H1 (cell line): ENCODE results near the gene DOCK9. TPM values are rescaled to one million over a fixed set of nuclear protein-coding genes. Genes with fewer than 3 reads are reported as not detected.

Experiments used
- CTCF ChIA-PET: fragments of 300-600 bp; sonication (Branson Sonifier 250); formaldehyde crosslinking; loops from one replicate; lab custom pipeline; 2021; ENCODE audit not compliant: partially characterized antibody; lab: Charles Lee
- POLR2A ChIA-PET: fragments of 300-600 bp; sonication (Branson Sonifier 250); formaldehyde crosslinking; loops from one replicate; lab custom pipeline; 2021; ENCODE audit warnings: inconsistent platforms; ENCODE audit not compliant: partially characterized antibody; lab: Charles Lee
- DNase-seq, 2 experiments: peaks; one replicate each; pipeline versions ENCODE4 v3.0.0 to v3.0.0-alpha.2; 2010 to 2022; ENCODE audit warnings: low spot score in 2 of 2, low read depth in 1 of 2, mixed read lengths in 1 of 2
- FAIRE-seq: peaks from 2 replicates; lab custom pipeline; 2011; peaks lifted over from hg19 to GRCh38; lab: Jason Lieb, UNC
- H2AFZ ChIP-seq: 2 replicates; pipeline ENCODE4 v1.8.1; 2012; ENCODE audit warnings: low read length, inconsistent platforms
- H2AK5ac ChIP-seq: 2 replicates; pipeline ENCODE4 v1.6.1; 2013; ENCODE audit warnings: low read depth, low read length
- H2BK120ac ChIP-seq: replicated peaks from 2 replicates; pipeline ENCODE3; 2013; ENCODE audit warnings: low read depth, low read length, inconsistent platforms
- H2BK12ac ChIP-seq: 2 replicates; pipeline ENCODE4 v1.6.1; 2013; ENCODE audit warnings: low read depth, low read length
- H2BK15ac ChIP-seq: 2 replicates; pipeline ENCODE4 v1.6.1; 2013; ENCODE audit warnings: low read length
- H2BK20ac ChIP-seq: 2 replicates; pipeline ENCODE4 v1.6.1; 2013; ENCODE audit warnings: low read length
- H2BK5ac ChIP-seq: 2 replicates; pipeline ENCODE4 v1.6.1; 2013; ENCODE audit warnings: low read depth, low read length
- H3K14ac ChIP-seq: 2 replicates; pipeline ENCODE4 v1.6.1; 2013; ENCODE audit warnings: inconsistent platforms; ENCODE audit not compliant: insufficient read length
- H3K18ac ChIP-seq: 2 replicates; pipeline ENCODE4 v1.6.1; 2013; ENCODE audit warnings: low read length; ENCODE audit errors: extremely low read depth
- H3K23ac ChIP-seq: 2 replicates; pipeline ENCODE4 v1.6.1; 2013; ENCODE audit warnings: inconsistent platforms; ENCODE audit not compliant: insufficient read length
- H3K23me2 ChIP-seq: 2 replicates; pipeline ENCODE4 v1.6.1; 2013; ENCODE audit warnings: low read depth, low read length
- H3K27ac ChIP-seq: 2 replicates; pipeline ENCODE4 v1.6.1; 2011; ENCODE audit warnings: low read depth, low read length, inconsistent platforms
- H3K27me3 ChIP-seq, 4 experiments: replicated peaks in 1 of 4; 1 replicate in 1 of 4; 2 replicates in 3 of 4; pipeline versions ENCODE4 v1.6.1 to v1.8.1; 2011 to 2013; ENCODE audit warnings: low read length in 3 of 4, mild to moderate bottlenecking in 3 of 4, inconsistent platforms in 2 of 4, mixed read lengths in 2 of 4, moderate library complexity in 1 of 4; ENCODE audit not compliant: control insufficient read depth in 3 of 4, insufficient read depth in 3 of 4; ENCODE audit errors: extremely low read depth in 1 of 4
- H3K36me3 ChIP-seq, 4 experiments: 2 replicates each; pipeline versions ENCODE4 v1.6.1 to v1.8.1; 2011 to 2013; ENCODE audit warnings: mild to moderate bottlenecking in 4 of 4, low read length in 3 of 4, moderate library complexity in 2 of 4, control low read depth in 1 of 4, inconsistent platforms in 1 of 4; ENCODE audit not compliant: insufficient read depth in 4 of 4, control insufficient read depth in 2 of 4
- H3K4ac ChIP-seq: replicated peaks from 2 replicates; pipeline ENCODE3; 2013; ENCODE audit warnings: low read length, low read depth, mixed read lengths, inconsistent platforms; ENCODE audit not compliant: insufficient read length
- H3K4me1 ChIP-seq, 4 experiments: replicated peaks in 1 of 4; 1 replicate in 1 of 4; 2 replicates in 3 of 4; pipeline versions ENCODE4 v1.6.1 to v1.8.1; 2011 to 2013; ENCODE audit warnings: low read length in 3 of 4, inconsistent platforms in 2 of 4, mixed read lengths in 1 of 4; ENCODE audit not compliant: insufficient read depth in 4 of 4, control insufficient read depth in 3 of 4
- H3K4me2 ChIP-seq, 2 experiments: 2 replicates each; pipeline versions ENCODE4 v1.6.1 to v1.8.1; 2011 to 2013; ENCODE audit warnings: low read depth in 2 of 2, low read length in 2 of 2, control low read depth in 1 of 2, inconsistent platforms in 1 of 2, mild to moderate bottlenecking in 1 of 2; ENCODE audit not compliant: insufficient read depth in 1 of 2
- H3K4me3 ChIP-seq, 4 experiments: fragments of 200-600, 300-600 bp in 1 of 4; sonication (generic), shearing (Covaris generic), sonication (Bioruptor Twin) in 1 of 4; 2 replicates each; pipeline versions ENCODE4 v1.5.1 to v1.8.1; 2011 to 2016; ENCODE audit warnings: low read length in 4 of 4, low read depth in 3 of 4, control low read depth in 2 of 4, inconsistent platforms in 2 of 4, mild to moderate bottlenecking in 2 of 4, mixed read lengths in 1 of 4, moderate library complexity in 1 of 4; ENCODE audit not compliant: insufficient read depth in 2 of 4; ENCODE audit errors: extremely low read depth in 1 of 4
- H3K56ac ChIP-seq: replicated peaks from 2 replicates; pipeline ENCODE3; 2013; ENCODE audit warnings: low read depth, mild to moderate bottlenecking, mixed read lengths, low read length, inconsistent platforms; ENCODE audit not compliant: insufficient read length
- H3K79me1 ChIP-seq: 2 replicates; pipeline ENCODE4 v1.6.1; 2013; ENCODE audit warnings: low read depth, low read length, control low read depth
- H3K79me2 ChIP-seq, 2 experiments: 2 replicates each; pipeline versions ENCODE4 v1.6.1 to v1.8.1; 2012 to 2013; ENCODE audit warnings: low read length in 2 of 2, mild to moderate bottlenecking in 2 of 2, inconsistent platforms in 1 of 2; ENCODE audit not compliant: insufficient read depth in 2 of 2, control insufficient read depth in 1 of 2
- H3K9ac ChIP-seq, 4 experiments: replicated peaks in 1 of 4; 1 replicate in 1 of 4; 2 replicates in 3 of 4; pipeline versions ENCODE4 v1.6.1 to v1.8.1; 2011 to 2013; ENCODE audit warnings: low read depth in 3 of 4, low read length in 3 of 4, control low read depth in 2 of 4, mild to moderate bottlenecking in 2 of 4, moderate library complexity in 2 of 4, inconsistent platforms in 1 of 4; ENCODE audit errors: extremely low read depth in 1 of 4
- H3K9me3 ChIP-seq, 2 experiments: 2 replicates each; pipeline versions ENCODE4 v1.6.1 to v1.8.1; 2012 to 2013; ENCODE audit warnings: mild to moderate bottlenecking in 2 of 2, moderate library complexity in 2 of 2, control low read depth in 1 of 2, inconsistent platforms in 1 of 2, low read depth in 1 of 2, low read length in 1 of 2, mixed read lengths in 1 of 2; ENCODE audit not compliant: insufficient read depth in 2 of 2
- H4K20me1 ChIP-seq, 2 experiments: replicated peaks in 1 of 2; 2 replicates each; pipeline versions ENCODE3 to v1.8.1; 2011 to 2013; ENCODE audit warnings: inconsistent platforms in 2 of 2, low read length in 2 of 2, mild to moderate bottlenecking in 1 of 2; ENCODE audit not compliant: insufficient read depth in 2 of 2, control insufficient read depth in 1 of 2
- H4K5ac ChIP-seq: 2 replicates; pipeline ENCODE4 v1.6.1; 2013; ENCODE audit warnings: low read length, low read depth, mixed read lengths, inconsistent platforms; ENCODE audit not compliant: insufficient read length
- H4K8ac ChIP-seq: 2 replicates; pipeline ENCODE4 v1.8.0; 2013; ENCODE audit warnings: mild to moderate bottlenecking, moderate library complexity, low read length, inconsistent platforms; ENCODE audit not compliant: insufficient read depth; ENCODE audit errors: extremely low read depth
- H4K91ac ChIP-seq: replicated peaks from 2 replicates; pipeline ENCODE3; 2013; ENCODE audit warnings: low read length, mixed read lengths, inconsistent platforms; ENCODE audit not compliant: insufficient read length
- PHF8 ChIP-seq: fragments of 200-600 bp; sonication (generic); conservative IDR thresholded peaks from 2 replicates; pipeline ENCODE4 v1.7.1; 2012; ENCODE audit warnings: low read depth, mild to moderate bottlenecking, inconsistent platforms, low read length, moderate library complexity
- WGBS, 2 experiments: shearing (Covaris generic) in 1 of 2; methylation state at CpG; one replicate each; pipeline versions ENCODE4 v1.1.6 to v1.1.7; 2013 to 2015; ENCODE audit warnings: low lambda C conversion rate in 2 of 2, mixed read lengths in 2 of 2, inconsistent platforms in 1 of 2, low coverage in 1 of 2, missing lambda C conversion rate in 1 of 2; ENCODE audit not compliant: insufficient replicate concordance in 2 of 2, insufficient coverage in 1 of 2, insufficient read length in 1 of 2; ENCODE audit errors: extremely low coverage in 1 of 2, missing lambda C conversion rate in 1 of 2; 5-methylcytosine and 5-hydroxymethylcytosine counted together
- polyA plus RNA-seq, 7 experiments: library from polyadenylated mRNA; depleted of rRNA in 3 of 7; stranded (reverse) in 5 of 7; unstranded in 2 of 7; fragments of >200 nt in 5 of 7; fragments of 200-250 nt in 2 of 7; gene quantifications; 1 replicate in 5 of 7; 2 replicates in 1 of 7; 4 replicates in 1 of 7; pipeline versions ENCODE4 v1.2.1 to v1.2.3, GENCODE V29; 2011 to 2013; ENCODE audit warnings: missing spikeins in 2 of 7, mixed read lengths in 2 of 7
- total RNA-seq: library from RNA; stranded (reverse); fragmentation: NEBNext Ultra II Directional; extraction: Animal tissue kit (Norgen Biotek cat#: 25700); gene quantifications from 2 replicates; pipeline ENCODE4 v1.2.1, GENCODE V29; 2021

DOCK9 gene
- total and polyA plus RNA-seq, 2 of the 8 experiments (the other 6 are each of a cell fraction or from before 2014, with no cell fraction given) = 21.6 to 31.5 TPM

- no peaks in the 10 kb centered on the region for H3K79me2 ChIP-seq
- no peak overlapping the region for H4K91ac ChIP-seq
- no peak overlapping the region for H3K23ac ChIP-seq
- H3K79me1 ChIP-seq = no peaks in the 10 kb centered on the region
- H3K9ac ChIP-seq = no peak overlapping the region
- H3K4ac ChIP-seq = no peak overlapping the region
- no peak overlapping the region for H2AK5ac ChIP-seq
- peak overlapping the region in 1 of 4 experiments; percentile 1; a peak in 1 of 8 replicates for H3K4me3 ChIP-seq
- H2BK15ac ChIP-seq = no peak overlapping the region
- H3K4me1 ChIP-seq = peaks cover 0 to 8% (median 5%) of the 10 kb centered on the region in 4 experiments; a peak in 6 of 7 replicates
- H3K18ac ChIP-seq = no peak overlapping the region; the same call in 1 of the 2 replicates
- no peak overlapping the region for H2BK120ac ChIP-seq
- no peak overlapping the region for H2BK5ac ChIP-seq
- FAIRE-seq = peak; percentile 76
- no peak overlapping the region for H4K8ac ChIP-seq
- no peaks in the 10 kb centered on the region for H3K9me3 ChIP-seq
- H2BK12ac ChIP-seq = no peak overlapping the region
- CTCF ChIA-PET = interaction anchor here (0.7 to 1.8 kb wide), 3 partner anchors 13 to 35 kb away, joined by 3 to 6 read pairs (median 3); no protein-coding TSS in a partner anchor
- H3K36me3 ChIP-seq = no peaks in the 10 kb centered on the region
- no peak overlapping the region for H3K56ac ChIP-seq
- H3K14ac ChIP-seq = no peak overlapping the region
- H3K4me2 ChIP-seq = peak overlapping the region; percentile 33 to 35; a peak in 3 of 4 replicates
- 25% methylated on average over 3 of the region's 3 CpGs; no CpG with 5 or more reads in 1 of the 2 experiments for WGBS, 2 experiments
- H3K27ac ChIP-seq = no peak overlapping the region
- no peak for TF ChIP-seq PHF8
- no peaks in the 10 kb centered on the region for H3K27me3 ChIP-seq
- H2BK20ac ChIP-seq = no peak overlapping the region
- no peak overlapping the region for H4K5ac ChIP-seq
- H2AFZ ChIP-seq = no peak overlapping the region
- no peaks in the 10 kb centered on the region for H3K23me2 ChIP-seq
- POLR2A ChIA-PET = interaction anchor here (0.8 to 1.4 kb wide), 2 partner anchors 13 to 323 kb away, joined by 3 to 5 read pairs; no protein-coding TSS in a partner anchor
- DNase-seq = no peak
- no peaks in the 10 kb centered on the region for H4K20me1 ChIP-seq
Observed at GRCh38 chr13:98807774-98808173, 170.1 kb downstream of the DOCK9 start.
